Measurements from ENCODE around the gene TBC1D17. TPM values are rescaled to one million over a fixed set of nuclear protein-coding genes. Genes with fewer than 3 reads are reported as not detected.

Gene TBC1D17
- total RNA-seq, 1 experiment from 2014 or later: 17.8 TPM

DNA sequence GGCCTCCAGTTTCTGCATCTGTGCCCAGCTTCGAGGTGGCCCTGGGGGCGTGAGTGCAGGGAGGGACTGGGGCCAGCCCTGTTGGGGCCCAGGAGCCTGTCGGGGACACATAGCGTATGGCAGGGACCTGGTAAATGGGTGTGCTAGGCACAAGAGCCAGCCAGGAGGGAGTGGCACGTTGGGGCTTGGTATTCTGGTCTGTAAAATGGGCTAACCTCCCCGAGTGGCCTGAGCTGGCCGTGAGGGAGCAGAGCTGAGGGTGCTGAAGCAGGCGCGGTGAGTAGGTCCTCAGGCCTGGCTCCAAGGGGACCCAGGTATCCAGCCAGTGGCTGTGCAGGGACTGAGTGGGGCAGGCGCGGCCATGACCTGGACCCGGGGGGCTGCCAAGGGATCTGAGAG, 22.2 kb upstream of the TBC1D17 start:
- H3K36me3 ChIP-seq (ENCODE audit: low read depth, low read length): peaks cover 27% of the 10 kb centered on the region
- BruUV-seq (replicated peaks): no TSS peak
- no peak overlapping the region for H2AFZ ChIP-seq (ENCODE audit: low read length)
- no peak for DNase-seq
- H3K4me2 ChIP-seq (ENCODE audit: low read length): no peak overlapping the region
- peaks cover 29% of the 10 kb centered on the region; the same call in 1 of the 2 replicates for H4K20me1 ChIP-seq (ENCODE audit: low read length)
- no peaks in the 10 kb centered on the region for H3K9me2 ChIP-seq (replicated peaks; ENCODE audit: low read length)
- intact Hi-C loops (cut with micrococcal nuclease): no loop called here
- H3K9me3 ChIP-seq (ENCODE audit: low read length): no peaks in the 10 kb centered on the region
- H3K27ac ChIP-seq (ENCODE audit: low read length): no peak overlapping the region
- H3K4me1 ChIP-seq (ENCODE audit: insufficient read depth, low read length): peaks cover 13% of the 10 kb centered on the region; the same call in 1 of the 2 replicates
- TF ChIP-seq EZH2phosphoT487 (IDR thresholded peaks at IDR 0.05; ENCODE audit: borderline replicate concordance, low read length) (no peak), EZH2 (IDR thresholded peaks at IDR 0.05; ENCODE audit: low read length, unreplicated experiment) (no peak)
- peaks cover 29% of the 10 kb centered on the region for H3K79me2 ChIP-seq (ENCODE audit: low read length)
- ChIA-PET CTCF (no interaction called here), POLR2A (ENCODE audit: unreplicated experiment) (no interaction called here)
- H3K9ac ChIP-seq (ENCODE audit: low read length): no peak overlapping the region
- no peak overlapping the region for H3K4me3 ChIP-seq (ENCODE audit: low read length)
- peaks cover 5% of the 10 kb centered on the region for H3F3A ChIP-seq (ENCODE audit: low read length, unreplicated experiment)
- H3K27me3 ChIP-seq (ENCODE audit: low read length): no peaks in the 10 kb centered on the region
- no peak for ATAC-seq

- Histone ChIP-seq H3K9me2 (replicated peaks; ENCODE audit: low read length) (no peaks in the 10 kb centered on the region), H3K4me1 (ENCODE audit: insufficient read depth, low read length) (peaks cover 12% of the 10 kb centered on the region; the same call in 1 of the 2 replicates), H4K20me1 (ENCODE audit: low read length) (peaks cover 29% of the 10 kb centered on the region; the same call in 1 of the 2 replicates), H3K4me3 (ENCODE audit: low read length) (no peak overlapping the region), H3K9me3 (ENCODE audit: low read length) (no peaks in the 10 kb centered on the region), H3K4me2 (ENCODE audit: low read length) (no peak overlapping the region), H3K79me2 (ENCODE audit: low read length) (peaks cover 29% of the 10 kb centered on the region), H3K27me3 (ENCODE audit: low read length) (no peaks in the 10 kb centered on the region), H2AFZ (ENCODE audit: low read length) (no peak overlapping the region), H3K36me3 (ENCODE audit: low read depth, low read length) (peaks cover 33% of the 10 kb centered on the region), H3K9ac (ENCODE audit: low read length) (no peak overlapping the region), H3F3A (ENCODE audit: low read length, unreplicated experiment) (peaks cover 5% of the 10 kb centered on the region), H3K27ac (ENCODE audit: low read length) (no peak overlapping the region)
- no peak for TF ChIP-seq EZH2 (IDR thresholded peaks at IDR 0.05; ENCODE audit: low read length, unreplicated experiment)
- no peak for TF ChIP-seq CTCF (conservative IDR thresholded peaks at IDR 0.05; ENCODE audit: low read depth, low read length)
- CTCF ChIA-PET: no interaction called here
- POLR2A ChIA-PET (ENCODE audit: unreplicated experiment): no interaction called here
- no TSS peak for BruUV-seq (replicated peaks)
- intact Hi-C loops (cut with micrococcal nuclease): no loop called here
- ATAC-seq: peak; percentile 0; the same call in 1 of the 2 replicates
- peak; percentile 24 for DNase-seq
Measured at GRCh38 chr19:49855676-49856573, 21.6 kb upstream of the TBC1D17 start.

GRCh38 chr19:49856574-49857021, 20.9 kb upstream of the TBC1D17 start:
- Histone ChIP-seq H4K20me1 (ENCODE audit: low read length) (peaks cover 29% of the 10 kb centered on the region; the same call in 1 of the 2 replicates), H3K36me3 (ENCODE audit: low read depth, low read length) (peaks cover 37% of the 10 kb centered on the region), H3K4me3 (ENCODE audit: low read length) (no peak overlapping the region), H3K9ac (ENCODE audit: low read length) (no peak overlapping the region), H3K9me3 (ENCODE audit: low read length) (no peaks in the 10 kb centered on the region), H3K4me2 (ENCODE audit: low read length) (no peak overlapping the region), H2AFZ (ENCODE audit: low read length) (no peak overlapping the region), H3K79me2 (ENCODE audit: low read length) (peaks cover 29% of the 10 kb centered on the region), H3K27me3 (ENCODE audit: low read length) (no peaks in the 10 kb centered on the region), H3K4me1 (ENCODE audit: insufficient read depth, low read length) (peaks cover 12% of the 10 kb centered on the region; the same call in 1 of the 2 replicates), H3K27ac (ENCODE audit: low read length) (no peak overlapping the region), H3K9me2 (replicated peaks; ENCODE audit: low read length) (no peaks in the 10 kb centered on the region), H3F3A (ENCODE audit: low read length, unreplicated experiment) (peaks cover 5% of the 10 kb centered on the region)
- POLR2A ChIA-PET (ENCODE audit: unreplicated experiment): no interaction called here
- intact Hi-C loops (cut with micrococcal nuclease): no loop called here
- no peak for DNase-seq
- BruUV-seq (replicated peaks): no TSS peak
- no peak for TF ChIP-seq CTCF (conservative IDR thresholded peaks at IDR 0.05; ENCODE audit: low read depth, low read length)
- TF ChIP-seq EZH2 (IDR thresholded peaks at IDR 0.05; ENCODE audit: low read length, unreplicated experiment): no peak
- CTCF ChIA-PET: no interaction called here
- ATAC-seq: no peak

All from PC-3 (cell line).